OCI-LY1 (cell line): Measurements from ENCODE around the gene PAWR.

Experiments used
- H2AFZ ChIP-seq: fragments of 200-600 bp; sonication (generic), shearing (Covaris generic); 2 replicates; pipeline ENCODE4 v1.6.0; 2014; ENCODE audit warnings: antibody characterized with exemption, mild to moderate bottlenecking, low read length
- H3F3A ChIP-seq: fragments of 200-600 bp; sonication (generic), shearing (Covaris generic); 2 replicates; pipeline ENCODE4 v1.6.0; 2014; ENCODE audit warnings: mild to moderate bottlenecking, antibody characterized with exemption, low read length, moderate library complexity; ENCODE audit not compliant: insufficient read depth
- H3K27ac ChIP-seq: fragments of 200-600 bp; sonication (generic); 2 replicates; pipeline ENCODE4 v1.5.1; 2014; ENCODE audit warnings: low read length, mixed run types, mild to moderate bottlenecking, low read depth; ENCODE audit not compliant: poor library complexity, severe bottlenecking
- H3K27me3 ChIP-seq: fragments of 200-600 bp; sonication (generic); 2 replicates; pipeline ENCODE4 v1.6.0; 2014; ENCODE audit warnings: antibody characterized with exemption, mild to moderate bottlenecking, low read length, moderate library complexity; ENCODE audit not compliant: insufficient read depth
- H3K36me3 ChIP-seq: fragments of 200-600 bp; sonication (generic); 2 replicates; pipeline ENCODE4 v1.6.1; 2014; ENCODE audit warnings: mild to moderate bottlenecking, antibody characterized with exemption, low read length, moderate library complexity, mixed read lengths; ENCODE audit not compliant: insufficient read depth
- H3K4me1 ChIP-seq: fragments of 200-600 bp; sonication (generic); 2 replicates; pipeline ENCODE4 v1.5.1; 2014; ENCODE audit warnings: mild to moderate bottlenecking, low read length, moderate library complexity; ENCODE audit not compliant: insufficient read depth, severe bottlenecking
- H3K4me2 ChIP-seq: fragments of 200-600 bp; sonication (generic), shearing (Covaris generic); 2 replicates; pipeline ENCODE4 v1.6.1; 2014; ENCODE audit warnings: low read length
- H3K4me3 ChIP-seq: fragments of 200-600 bp; sonication (generic); 2 replicates; pipeline ENCODE4 v1.5.1; 2014; ENCODE audit warnings: low read length, low read depth, mild to moderate bottlenecking, mixed read lengths; ENCODE audit not compliant: poor library complexity, severe bottlenecking
- H3K79me2 ChIP-seq: fragments of 200-600 bp; shearing (Covaris generic); 2 replicates; pipeline ENCODE4 v1.6.1; 2016; ENCODE audit warnings: mixed run types, low read length, mixed read lengths; ENCODE audit not compliant: insufficient read depth
- H3K9ac ChIP-seq: fragments of 200-600 bp; sonication (generic), shearing (Covaris generic); 2 replicates; pipeline ENCODE4 v1.6.1; 2014; ENCODE audit warnings: mild to moderate bottlenecking, low read length, mixed read lengths
- H3K9me2 ChIP-seq: fragments of 200-600 bp; sonication (generic), shearing (Covaris generic); 2 replicates; pipeline ENCODE4 v1.6.1; 2014; ENCODE audit warnings: low read depth, mild to moderate bottlenecking, low read length, mixed read lengths
- H3K9me3 ChIP-seq: fragments of 200-600 bp; shearing (Covaris generic); 2 replicates; pipeline ENCODE4 v1.6.1; 2014; ENCODE audit warnings: low read length, mixed read lengths
- H4K20me1 ChIP-seq: fragments of 200-600 bp; sonication (generic), shearing (Covaris generic); 2 replicates; pipeline ENCODE4 v1.6.0; 2016; ENCODE audit warnings: mild to moderate bottlenecking, low read length; ENCODE audit not compliant: insufficient read depth
- CTCF ChIP-seq: fragments of 200-600 bp; sonication (generic), shearing (Covaris generic); IDR thresholded peaks from 2 replicates; pipeline ENCODE4 v1.5.1; 2017; ENCODE audit warnings: mild to moderate bottlenecking, antibody characterized with exemption, low read length, moderate library complexity, mixed read lengths
- EZH2 ChIP-seq: fragments of 200-600 bp; sonication (generic), shearing (Covaris generic); IDR thresholded peaks from 2 replicates; pipeline ENCODE4 v1.8.0; 2017; ENCODE audit warnings: borderline replicate concordance, mixed run types, mild to moderate bottlenecking, antibody characterized with exemption, low read length, moderate library complexity, mixed read lengths

Gene PAWR

GRCh38 chr12:79678306-79678705 lies 12.5 kb downstream of the PAWR start:
- TF ChIP-seq CTCF (no peak), EZH2 (no peak)
- Histone ChIP-seq H3K27ac (no peak overlapping the region), H3K9ac (no peak overlapping the region), H3K9me3 (no peaks in the 10 kb centered on the region), H3F3A (no peaks in the 10 kb centered on the region), H4K20me1 (no peaks in the 10 kb centered on the region), H3K4me1 (peaks cover 59% of the 10 kb centered on the region), H3K4me2 (no peak overlapping the region), H3K36me3 (peaks cover 19% of the 10 kb centered on the region), H2AFZ (no peak overlapping the region), H3K4me3 (no peak overlapping the region), H3K27me3 (no peaks in the 10 kb centered on the region), H3K79me2 (peaks cover 98% of the 10 kb centered on the region), H3K9me2 (no peaks in the 10 kb centered on the region)

GRCh38 chr12:79677672-79678071 lies 13.1 kb downstream of the PAWR start:
- Histone ChIP-seq H3K9me3 (no peaks in the 10 kb centered on the region), H4K20me1 (no peaks in the 10 kb centered on the region), H3K4me2 (no peak overlapping the region), H3K9me2 (no peaks in the 10 kb centered on the region), H3K9ac (no peak overlapping the region), H3K4me3 (no peak overlapping the region), H3K27ac (no peak overlapping the region), H3K4me1 (peaks cover 53% of the 10 kb centered on the region), H3K36me3 (peaks cover 19% of the 10 kb centered on the region), H3F3A (no peaks in the 10 kb centered on the region), H2AFZ (no peak overlapping the region), H3K79me2 (peaks cover 96% of the 10 kb centered on the region), H3K27me3 (no peaks in the 10 kb centered on the region)
- TF ChIP-seq CTCF (no peak), EZH2 (no peak)

GRCh38 chr12:79676579-79676978 lies 14.2 kb downstream of the PAWR start:
- Histone ChIP-seq H2AFZ (no peak overlapping the region), H3F3A (no peaks in the 10 kb centered on the region), H3K9ac (no peak overlapping the region), H3K36me3 (peaks cover 19% of the 10 kb centered on the region), H3K4me2 (no peak overlapping the region), H4K20me1 (no peaks in the 10 kb centered on the region), H3K27ac (no peak overlapping the region), H3K27me3 (no peaks in the 10 kb centered on the region), H3K9me2 (no peaks in the 10 kb centered on the region), H3K4me3 (no peak overlapping the region), H3K4me1 (peaks cover 42% of the 10 kb centered on the region), H3K79me2 (peaks cover 96% of the 10 kb centered on the region), H3K9me3 (no peaks in the 10 kb centered on the region)
- TF ChIP-seq CTCF (no peak), EZH2 (no peak)
